HG02840 (cell line): ENCODE measurements around the gene SIPA1.

Source experiments
- ATAC-seq: cut with Tn5 transposase; IDR thresholded peaks from one replicate; pipeline ENCODE4 v1.9.1; 2021; ENCODE audit warnings: mild to moderate bottlenecking, moderate library complexity, moderate number of reproducible peaks; ENCODE audit not compliant: unreplicated experiment, low FRiP score

The SIPA1 gene

GRCh38 chr11:65641297-65642013 is 3.6 kb downstream of the SIPA1 start:
- ATAC-seq: no peak

GRCh38 chr11:65642014-65642671 is 4.2 kb downstream of the SIPA1 start:
- no peak for ATAC-seq

- no peak for ATAC-seq
These were observed 6.1 kb downstream of the SIPA1 start for GRCh38 chr11:65643971-65644370.

- ATAC-seq: no peak
These were observed 6.9 kb downstream of the SIPA1 start for GRCh38 chr11:65644837-65645236.

- ATAC-seq: no peak
These were observed 7.8 kb downstream of the SIPA1 start for GRCh38 chr11:65645710-65646109.

GRCh38 chr11:65646288-65646957 is 8.5 kb downstream of the SIPA1 start:
- ATAC-seq: no peak

- ATAC-seq: no peak
These were observed 9.2 kb downstream of the SIPA1 start for GRCh38 chr11:65646958-65647701.

GRCh38 chr11:65648997-65649493 is 11.1 kb downstream of the SIPA1 start:
- no peak for ATAC-seq

- ATAC-seq: no peak
These were observed 12.0 kb downstream of the SIPA1 start for GRCh38 chr11:65649656-65650546.

- no peak for ATAC-seq
These were observed 12.8 kb downstream of the SIPA1 start for GRCh38 chr11:65650547-65651338.

GRCh38 chr11:65651339-65651588 is 13.4 kb downstream of the SIPA1 start:
- no peak for ATAC-seq

GRCh38 chr11:65651589-65652510 is 13.9 kb downstream of the SIPA1 start:
- ATAC-seq: no peak

- ATAC-seq: peak; percentile 74
These were observed 14.8 kb downstream of the SIPA1 start for GRCh38 chr11:65652511-65653228.

- no peak for ATAC-seq
These were observed 15.6 kb downstream of the SIPA1 start for GRCh38 chr11:65653229-65654225.

- ATAC-seq: no peak
These were observed 16.8 kb downstream of the SIPA1 start for GRCh38 chr11:65654375-65655349.
